Measurements from ENCODE around the gene TWIST2. TPM values are rescaled to one million over a fixed set of nuclear protein-coding genes. Genes with fewer than 3 reads are reported as not detected.

TWIST2 gene
- total RNA-seq, 6 donors from 2014 or later: 10.5 to 29.3 (median 23.4) TPM

- WGBS, 2 donors: 85 to 88% methylated on average over 3 of the region's 3 CpGs
- no peak for ATAC-seq (ENCODE audit: low FRiP score in 2 of 2)
- no peak for TF ChIP-seq POLR2A (IDR thresholded peaks at IDR 0.05)
- TF ChIP-seq CTCF (IDR thresholded peaks at IDR 0.05): no peak
- H3K4me1 ChIP-seq: peaks cover 18 to 30% (median 22%) of the 10 kb centered on the region in 4 donors
- no peak overlapping the region for H3K27ac ChIP-seq
- H3K36me3 ChIP-seq: no peaks in the 10 kb centered on the region
- H3K9me3 ChIP-seq: no peaks in the 10 kb centered on the region
- H3K27me3 ChIP-seq: no peaks in the 10 kb centered on the region
- H3K4me3 ChIP-seq: no peak overlapping the region
- DNase-seq: no peak
These were observed 22.4 kb downstream of the TWIST2 start for GRCh38 chr2:238870261-238870660.

- DNase-seq: no peak
- Histone ChIP-seq H3K4me3 (no peak overlapping the region), H3K4me1 (peaks cover 17 to 25% (median 18%) of the 10 kb centered on the region in 4 donors), H3K9me3 (no peaks in the 10 kb centered on the region), H3K27ac (no peak overlapping the region), H3K36me3 (no peaks in the 10 kb centered on the region), H3K27me3 (no peaks in the 10 kb centered on the region)
- 84 to 90% methylated on average over 7 of the region's 7 CpGs for WGBS, 2 donors
- no peak for TF ChIP-seq EP300 (IDR thresholded peaks at IDR 0.05)
- TF ChIP-seq POLR2A (IDR thresholded peaks at IDR 0.05): no peak
- no peak for TF ChIP-seq CTCF (IDR thresholded peaks at IDR 0.05)
- TF ChIP-seq POLR2AphosphoS5 (IDR thresholded peaks at IDR 0.05): no peak
- no peak for ATAC-seq (ENCODE audit: low FRiP score in 2 of 2)
These were observed 24.1 kb downstream of the TWIST2 start for GRCh38 chr2:238872026-238872425.

- H3K4me3 ChIP-seq: no peak overlapping the region
- no peak for DNase-seq
- no peaks in the 10 kb centered on the region for H3K9me3 ChIP-seq
- TF ChIP-seq CTCF (IDR thresholded peaks at IDR 0.05): no peak
- no peak for TF ChIP-seq EP300 (IDR thresholded peaks at IDR 0.05)
- TF ChIP-seq POLR2A (IDR thresholded peaks at IDR 0.05): no peak
- TF ChIP-seq POLR2AphosphoS5 (IDR thresholded peaks at IDR 0.05): no peak
- H3K27me3 ChIP-seq: no peaks in the 10 kb centered on the region
- no peaks in the 10 kb centered on the region for H3K36me3 ChIP-seq
- 85 to 86% methylated on average over 13 of the region's 13 CpGs for WGBS, 2 donors
- peaks cover 11 to 18% (median 15%) of the 10 kb centered on the region in 4 donors for H3K4me1 ChIP-seq
- no peak overlapping the region for H3K27ac ChIP-seq
- no peak for ATAC-seq (ENCODE audit: low FRiP score in 2 of 2)
These were observed 24.9 kb downstream of the TWIST2 start for GRCh38 chr2:238872628-238873380.

- Histone ChIP-seq H3K27me3 (no peaks in the 10 kb centered on the region), H3K4me3 (no peak overlapping the region), H3K9me3 (no peaks in the 10 kb centered on the region), H3K27ac (no peak overlapping the region), H3K4me1 (peaks cover 5 to 13% (median 9%) of the 10 kb centered on the region in 4 donors), H3K36me3 (no peaks in the 10 kb centered on the region)
- no peak for DNase-seq
- WGBS, 2 donors: 93 to 94% methylated on average over 13 to 16 of the region's 16 CpGs
- ATAC-seq (ENCODE audit: low FRiP score in 2 of 2): no peak
- TF ChIP-seq EP300 (IDR thresholded peaks at IDR 0.05): no peak
- no peak for TF ChIP-seq CTCF (IDR thresholded peaks at IDR 0.05)
- TF ChIP-seq POLR2AphosphoS5 (IDR thresholded peaks at IDR 0.05): no peak
- TF ChIP-seq POLR2A (IDR thresholded peaks at IDR 0.05): no peak
These were observed 25.5 kb downstream of the TWIST2 start for GRCh38 chr2:238873381-238873801.

GRCh38 chr2:238873841-238874240, 26.0 kb downstream of the TWIST2 start:
- ATAC-seq (ENCODE audit: low FRiP score in 2 of 2) (no peak), DNase-seq (no peak)
- no peak overlapping the region for H3K27ac ChIP-seq
- H3K36me3 ChIP-seq: no peaks in the 10 kb centered on the region
- no peak overlapping the region for H3K4me3 ChIP-seq
- TF ChIP-seq EP300 (IDR thresholded peaks at IDR 0.05) (no peak), CTCF (IDR thresholded peaks at IDR 0.05) (no peak), POLR2AphosphoS5 (IDR thresholded peaks at IDR 0.05) (no peak), POLR2A (IDR thresholded peaks at IDR 0.05) (no peak)
- no peaks in the 10 kb centered on the region for H3K9me3 ChIP-seq
- H3K4me1 ChIP-seq: peaks cover 2 to 9% (median 4%) of the 10 kb centered on the region in 4 donors
- 91 to 95% methylated on average over 6 of the region's 6 CpGs for WGBS, 2 donors
- H3K27me3 ChIP-seq: no peaks in the 10 kb centered on the region
